Smooth muscle cell of bladder (primary cell): ENCODE data around the gene CT47A7. TPM values are rescaled to one million over a fixed set of nuclear protein-coding genes. Genes with fewer than 3 reads are reported as not detected.

ENCODE experiments used
- total RNA-seq: library from RNA; depleted of rRNA; stranded (reverse); fragments of >200 nt; gene quantifications from 2 replicates; pipeline ENCODE4 v1.2.3, GENCODE V29; 2014

CT47A7 gene
- total RNA-seq, result not detected in 2 replicates

DNA sequence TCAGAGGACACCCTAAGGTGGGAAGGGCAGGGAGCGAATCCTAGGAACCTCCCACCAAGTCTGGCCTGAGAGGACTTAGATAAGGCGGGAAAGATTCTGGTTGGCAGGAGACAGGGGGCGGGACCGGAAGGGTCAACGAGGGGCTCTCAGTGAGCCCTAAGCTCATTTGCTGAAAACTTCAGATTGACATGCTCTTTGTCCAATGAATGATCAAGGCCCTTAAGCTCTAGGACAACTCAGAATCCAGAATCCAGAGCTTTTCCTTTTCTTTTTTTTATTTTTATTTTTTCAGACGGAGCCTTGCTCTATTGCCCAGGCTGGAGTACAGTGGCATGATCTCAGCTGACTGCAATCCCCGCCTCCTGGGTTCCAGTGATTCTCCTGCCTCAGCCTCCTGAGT lies at the start of gene CT47A7:
CT47A7 (minus strand) TSS at position 101 of the 400 bp plus-strand sequence. CDS start 255 bp downstream, outside the sequence.

DNA sequence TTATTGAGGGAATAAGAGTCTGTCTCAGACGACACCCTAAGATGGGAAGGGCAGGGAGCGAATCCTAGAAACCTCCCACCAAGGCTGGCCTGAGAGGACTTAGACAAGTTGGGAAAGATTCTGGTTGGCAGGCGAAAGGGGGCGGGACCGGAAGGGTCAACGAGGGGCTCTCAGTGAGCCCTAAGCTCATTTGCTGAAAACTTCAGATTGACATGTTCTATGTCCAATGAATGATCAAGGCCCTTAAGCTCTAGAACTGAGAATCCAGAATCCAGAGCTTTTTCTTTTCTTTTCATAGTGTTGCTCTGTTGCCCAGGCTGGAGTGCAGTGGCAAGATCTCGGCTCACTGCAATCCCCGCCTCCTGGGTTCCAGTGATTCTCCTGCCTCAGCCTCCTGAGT lies 29.3 kb upstream of the CT47A7 start, which contains the start of gene CT47A1:
CT47A1 (minus strand) TSS at position 101 of the 400 bp plus-strand sequence. CDS start 231 bp downstream, outside the sequence.

Other genes with a start within 250 kb of the CT47A7 start
- gene CT47B1, start 80.7 kb downstream of the CT47A7 start, total RNA-seq, result not detected in 2 replicates
- not detected in 2 replicates for gene CT47A11, start 19.4 kb downstream of the CT47A7 start, total RNA-seq
- not detected in 2 replicates for gene CT47A10, start 14.6 kb downstream of the CT47A7 start, total RNA-seq
- gene CT47A9, start 9.7 kb downstream of the CT47A7 start, total RNA-seq, result not detected in 2 replicates
- gene CT47A8, start 4.9 kb downstream of the CT47A7 start, total RNA-seq, result not detected in 2 replicates
- not detected in 2 replicates for gene CT47A6, start 4.9 kb upstream of the CT47A7 start, total RNA-seq
- not detected in 2 replicates for gene CT47A5, start 9.7 kb upstream of the CT47A7 start, total RNA-seq
- not detected in 2 replicates for gene CT47A4, start 14.6 kb upstream of the CT47A7 start, total RNA-seq
- not detected in 2 replicates for gene CT47A3, start 19.5 kb upstream of the CT47A7 start, total RNA-seq
- not detected in 2 replicates for gene CT47A2, start 24.3 kb upstream of the CT47A7 start, total RNA-seq
- not detected in 2 replicates for gene CT47A1, start 29.2 kb upstream of the CT47A7 start, total RNA-seq
- gene GLUD2, start 91.0 kb upstream of the CT47A7 start, total RNA-seq, result 1.00 and 1.3 TPM in 2 replicates